GM19025 (cell line): Measurements from ENCODE around the gene JPH3.
"Not testable (repeated sequence)": the region's sequence is repeated elsewhere in the genome, so short reads cannot be mapped to it uniquely, and the experiment has no call there.

Experiments
- ATAC-seq: cut with Tn5 transposase; IDR thresholded peaks from one replicate; pipeline ENCODE4 v1.9.1; 2021; ENCODE audit warnings: mild to moderate bottlenecking, low read depth, moderate library complexity; ENCODE audit not compliant: unreplicated experiment

Gene JPH3

DNA sequence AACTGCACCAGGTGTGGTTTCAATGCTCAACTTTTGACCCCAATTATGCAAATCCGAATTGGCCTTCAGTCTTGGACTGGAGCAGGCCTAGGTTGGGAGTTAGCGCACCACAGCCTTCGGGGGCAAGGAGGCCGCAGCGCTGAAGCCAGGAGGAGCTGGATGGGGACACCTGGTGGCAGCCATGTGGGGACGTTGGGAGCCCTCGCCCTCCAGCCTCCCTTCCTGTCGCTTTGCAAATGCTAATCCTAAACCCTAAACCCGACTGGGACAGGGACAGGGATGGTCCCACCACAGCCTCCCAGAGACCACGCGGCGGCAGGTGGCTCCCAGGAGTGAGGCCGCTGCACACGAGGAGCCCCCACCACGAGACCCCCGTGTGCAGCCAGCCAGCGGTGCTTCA lies 104.8 kb downstream of the JPH3 start:
- no peak for ATAC-seq

DNA sequence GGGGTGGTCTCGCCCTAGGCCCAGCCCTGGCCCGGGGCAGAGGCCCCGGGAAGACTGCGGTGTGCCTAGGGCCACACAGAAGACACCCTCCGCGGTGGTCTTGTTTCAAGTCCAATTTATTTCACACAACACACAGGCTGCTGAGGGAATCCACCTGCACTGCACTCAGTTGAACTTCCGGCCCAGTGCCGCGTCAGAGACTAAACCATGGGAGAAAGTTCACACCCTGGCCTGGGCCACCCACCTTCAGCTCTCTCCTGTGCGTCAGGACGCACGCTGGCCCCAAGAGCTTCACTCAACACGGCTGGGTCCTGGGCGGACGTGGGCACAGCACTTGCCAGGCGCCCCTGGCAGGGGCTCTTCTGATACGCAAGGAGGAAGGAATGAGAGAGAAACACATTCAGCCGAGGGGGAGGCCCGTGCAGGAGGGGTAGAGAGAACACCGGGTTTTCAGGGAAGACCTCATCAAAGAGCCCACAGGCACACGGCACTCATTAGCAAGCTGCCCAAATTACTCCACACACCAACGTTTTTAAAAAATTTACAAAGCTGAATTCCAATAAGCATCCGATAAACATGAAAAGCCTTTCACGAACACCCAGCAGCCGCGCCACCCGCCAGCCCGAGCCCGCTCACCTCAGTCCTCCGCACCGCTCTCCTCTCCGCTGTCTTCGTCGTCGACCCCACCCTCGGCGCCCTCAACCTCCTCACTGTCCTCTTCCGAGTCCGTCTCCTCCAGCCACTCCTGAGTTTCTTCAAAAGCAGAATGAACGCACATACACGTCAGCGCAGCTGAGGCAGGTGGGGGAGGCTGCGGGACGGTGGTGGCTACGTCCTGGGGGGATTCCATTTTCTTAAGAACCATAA lies 105.6 kb downstream of the JPH3 start:
- no peak for ATAC-seq

DNA sequence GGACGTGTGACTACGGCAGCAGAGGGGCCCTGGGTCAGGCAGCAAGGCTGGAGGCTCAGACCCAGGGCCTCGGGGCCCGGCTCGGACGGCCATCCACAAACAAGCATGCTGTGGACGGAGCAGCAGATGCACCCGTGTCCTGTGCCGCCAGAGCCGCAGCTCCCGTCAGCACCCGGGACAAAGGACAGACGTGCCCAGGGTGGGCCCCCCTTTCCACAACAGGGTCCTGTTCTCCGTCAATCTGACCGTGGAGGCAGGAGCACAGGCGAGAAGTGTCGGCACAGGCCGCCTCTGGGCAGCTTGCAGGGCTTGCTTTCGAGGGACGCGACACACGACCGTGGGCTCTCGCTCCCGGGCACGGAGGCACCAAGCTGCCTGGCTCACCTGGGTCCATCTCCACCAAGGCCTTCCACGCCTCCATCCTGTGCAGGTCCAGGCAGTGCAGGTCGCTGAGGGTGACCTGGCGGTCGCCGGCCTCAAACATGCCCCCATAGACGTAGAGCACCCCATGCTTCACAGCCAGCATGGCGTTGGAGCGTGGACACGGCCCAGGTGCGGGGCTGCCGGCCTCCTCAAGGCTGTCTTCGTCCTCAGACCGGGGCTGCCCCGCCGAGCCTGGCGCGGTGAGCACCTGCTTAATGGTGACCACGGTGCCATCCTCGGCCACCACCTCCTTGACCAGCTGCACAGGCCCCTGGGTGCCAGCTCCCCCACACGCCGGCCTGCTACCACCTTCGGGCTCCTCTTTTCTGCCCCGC lies 106.8 kb downstream of the JPH3 start:
- no peak for ATAC-seq

DNA sequence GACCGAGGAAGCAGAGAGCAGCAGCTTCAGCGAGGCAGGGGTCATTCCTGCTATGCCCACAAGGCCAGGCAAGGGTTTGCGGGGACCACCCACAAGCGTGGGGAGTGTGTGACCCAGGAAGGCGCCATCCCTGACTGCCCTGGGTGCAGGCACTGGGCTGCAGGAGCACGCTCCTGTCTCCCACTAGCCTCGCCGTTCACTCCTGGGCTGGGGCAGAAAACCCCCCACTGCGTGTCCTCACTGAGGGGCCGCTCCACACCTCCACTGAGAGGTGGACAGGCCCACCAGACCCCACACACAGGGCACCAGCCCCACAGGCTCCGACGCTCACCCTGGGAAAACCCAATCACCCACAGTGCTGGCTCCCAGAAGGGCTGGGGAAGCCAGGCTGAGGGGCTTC lies 107.4 kb downstream of the JPH3 start:
- no peak for ATAC-seq

DNA sequence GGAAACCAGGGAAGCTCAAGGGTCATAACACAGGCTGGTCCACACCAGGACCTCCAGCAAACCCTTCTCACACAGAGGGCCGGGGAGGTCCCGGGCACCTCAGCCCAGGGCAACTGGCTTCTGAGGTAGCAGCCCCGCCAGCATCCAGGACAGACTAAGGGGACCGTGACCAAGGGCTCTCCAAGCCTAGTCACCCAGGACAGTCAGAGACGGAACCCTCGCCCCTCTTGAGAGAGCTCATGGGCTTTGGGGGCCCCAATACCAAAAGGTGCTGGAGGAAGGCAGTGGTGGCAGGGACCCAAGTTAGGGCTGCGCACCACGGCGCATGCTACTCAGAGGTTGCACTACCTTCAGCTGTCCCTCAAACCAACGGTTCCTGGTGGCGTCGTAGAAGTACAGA lies 108.6 kb downstream of the JPH3 start:
- ATAC-seq, result no peak

DNA sequence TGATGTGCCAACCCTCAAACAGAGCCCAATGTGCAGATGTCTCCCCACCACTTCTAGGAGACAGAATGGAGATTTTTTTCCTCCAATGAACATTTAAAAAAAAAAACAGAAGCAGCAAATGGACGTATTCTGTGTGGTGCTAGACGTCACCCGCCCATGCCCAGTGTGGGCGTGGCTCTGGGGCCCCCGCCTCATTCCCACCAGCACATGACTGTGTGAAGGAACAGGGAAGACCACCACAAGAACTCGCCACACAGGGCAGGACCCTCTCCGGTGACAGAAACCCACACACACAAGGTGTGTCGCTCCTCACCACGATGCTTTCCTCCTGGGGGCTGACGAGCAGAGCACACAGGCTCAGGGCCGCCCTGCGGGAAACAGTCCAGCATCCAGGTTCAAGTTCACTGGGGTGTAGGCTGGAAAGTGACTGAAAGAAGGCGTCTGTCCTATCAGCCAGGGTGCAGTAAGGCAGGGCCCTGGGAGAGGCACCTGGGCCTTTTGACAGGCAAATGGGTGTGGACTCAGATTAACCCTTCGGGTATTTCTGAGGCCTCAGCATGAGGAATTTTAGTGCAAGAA lies 110.0 kb downstream of the JPH3 start:
- ATAC-seq, result no peak

DNA sequence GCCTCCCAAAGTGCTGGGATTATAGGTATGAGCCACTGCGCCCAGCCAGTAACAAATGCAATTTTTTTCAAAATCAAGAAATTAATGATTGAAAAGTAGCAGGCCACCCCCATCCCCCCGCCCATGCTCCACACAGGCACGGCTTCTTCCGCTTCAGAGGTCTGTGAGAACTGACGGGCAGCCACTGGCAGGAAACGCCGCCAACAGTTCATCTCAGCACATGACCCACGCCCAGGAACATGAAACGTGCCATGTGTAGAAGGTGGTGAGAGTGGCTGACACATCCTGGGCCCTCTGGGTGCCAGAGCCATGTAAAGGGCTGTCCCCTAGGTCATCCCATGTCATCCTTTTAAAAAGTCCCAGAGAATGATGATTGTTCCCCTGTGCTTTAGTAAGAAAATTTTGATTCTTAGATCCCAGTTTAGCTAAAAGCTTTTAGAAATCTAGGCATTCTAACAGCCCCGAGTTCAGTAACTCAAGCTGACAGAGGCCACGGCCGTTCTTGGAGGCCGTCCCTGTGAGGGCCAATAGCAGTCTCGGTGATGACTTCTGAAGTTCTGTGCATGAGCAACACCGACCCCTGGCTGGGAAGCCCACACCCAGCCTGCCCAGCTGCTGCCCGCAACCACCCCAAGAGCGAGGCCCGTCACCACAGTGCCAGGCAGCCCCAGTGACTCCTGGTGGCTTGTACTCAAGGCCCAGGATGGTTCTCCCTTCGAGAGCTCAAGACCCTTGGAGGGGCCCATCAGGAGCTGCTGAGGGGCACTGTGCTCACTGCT lies 111.3 kb downstream of the JPH3 start:
- ATAC-seq, result no peak

DNA sequence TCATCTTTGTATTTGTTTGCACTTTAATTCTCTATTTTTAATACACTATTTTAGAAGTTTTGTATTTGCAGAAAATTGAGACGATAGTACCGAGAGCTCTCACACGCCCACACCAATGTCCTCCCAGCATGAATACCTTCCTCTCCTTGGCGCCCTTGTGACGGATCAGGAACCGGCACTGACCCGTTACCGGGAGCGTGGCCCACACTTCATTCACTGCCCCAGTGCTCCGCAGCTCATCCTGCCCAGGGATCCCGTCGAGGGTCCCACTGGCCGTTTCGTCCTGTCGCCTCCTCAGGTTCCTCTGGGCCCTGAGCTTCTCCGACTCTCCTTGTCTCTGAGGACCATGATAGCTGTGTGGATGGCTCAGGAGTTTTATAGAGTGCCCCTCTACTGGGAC lies 112.9 kb downstream of the JPH3 start:
- no peak for ATAC-seq

DNA sequence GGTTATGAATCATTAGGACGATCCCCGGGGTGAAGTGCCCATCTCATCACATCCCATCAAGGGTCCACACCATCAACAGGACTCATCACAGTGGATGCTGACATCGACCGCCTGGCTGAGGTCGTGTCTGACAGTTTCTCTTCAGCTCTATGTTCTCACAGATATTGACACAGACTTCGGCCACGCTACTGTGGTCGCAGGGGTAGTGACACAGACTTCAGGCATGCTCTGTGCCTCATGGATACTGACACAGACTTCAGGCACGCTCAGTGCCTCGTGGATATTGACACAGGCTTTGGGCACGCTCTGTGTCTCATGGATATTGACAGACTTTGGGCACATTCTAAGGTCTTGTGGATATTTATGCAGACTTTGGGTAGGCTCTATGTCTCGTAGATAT lies 113.3 kb downstream of the JPH3 start:
- ATAC-seq, result no peak

DNA sequence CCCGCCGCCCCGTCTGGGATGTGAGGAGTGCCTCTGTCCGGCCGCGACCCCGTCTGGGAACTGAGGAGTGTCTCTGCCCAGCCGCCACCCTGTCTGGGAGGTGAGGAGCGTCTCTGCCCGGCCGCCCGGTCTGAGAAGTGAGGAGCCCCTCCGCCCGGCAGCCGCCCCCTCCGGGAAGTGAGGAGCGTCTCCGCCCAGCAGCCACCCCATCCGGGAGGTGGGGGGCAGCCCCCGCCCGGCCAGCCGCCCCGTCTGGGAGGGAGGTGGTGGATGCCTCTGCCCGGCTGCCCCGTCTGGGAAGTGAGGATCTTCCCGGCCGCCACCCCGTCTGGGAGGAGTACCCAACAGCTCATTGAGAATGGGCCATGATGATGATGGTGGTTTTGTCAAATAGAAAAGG lies 116.5 kb downstream of the JPH3 start:
- not testable (repeated sequence) for ATAC-seq

DNA sequence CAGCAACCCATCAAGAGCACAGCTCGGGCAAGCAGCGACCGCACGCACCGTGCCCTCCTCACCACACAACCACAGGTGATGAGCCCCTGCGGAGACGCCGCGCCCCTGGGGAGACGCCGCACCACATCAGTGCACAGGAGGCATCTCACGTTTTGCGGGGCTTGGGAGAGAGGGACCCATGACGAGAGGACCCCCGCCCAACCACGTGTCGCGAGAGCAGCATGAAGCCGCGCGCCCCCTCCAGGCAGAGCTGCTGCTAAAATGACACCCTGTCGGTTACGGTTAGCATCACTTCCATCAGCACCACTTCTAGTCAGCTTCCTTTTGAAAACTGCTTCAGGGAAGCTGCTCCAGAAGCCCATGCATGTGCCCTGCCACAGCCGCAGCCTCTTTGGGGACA lies 118.1 kb downstream of the JPH3 start:
- no peak for ATAC-seq

DNA sequence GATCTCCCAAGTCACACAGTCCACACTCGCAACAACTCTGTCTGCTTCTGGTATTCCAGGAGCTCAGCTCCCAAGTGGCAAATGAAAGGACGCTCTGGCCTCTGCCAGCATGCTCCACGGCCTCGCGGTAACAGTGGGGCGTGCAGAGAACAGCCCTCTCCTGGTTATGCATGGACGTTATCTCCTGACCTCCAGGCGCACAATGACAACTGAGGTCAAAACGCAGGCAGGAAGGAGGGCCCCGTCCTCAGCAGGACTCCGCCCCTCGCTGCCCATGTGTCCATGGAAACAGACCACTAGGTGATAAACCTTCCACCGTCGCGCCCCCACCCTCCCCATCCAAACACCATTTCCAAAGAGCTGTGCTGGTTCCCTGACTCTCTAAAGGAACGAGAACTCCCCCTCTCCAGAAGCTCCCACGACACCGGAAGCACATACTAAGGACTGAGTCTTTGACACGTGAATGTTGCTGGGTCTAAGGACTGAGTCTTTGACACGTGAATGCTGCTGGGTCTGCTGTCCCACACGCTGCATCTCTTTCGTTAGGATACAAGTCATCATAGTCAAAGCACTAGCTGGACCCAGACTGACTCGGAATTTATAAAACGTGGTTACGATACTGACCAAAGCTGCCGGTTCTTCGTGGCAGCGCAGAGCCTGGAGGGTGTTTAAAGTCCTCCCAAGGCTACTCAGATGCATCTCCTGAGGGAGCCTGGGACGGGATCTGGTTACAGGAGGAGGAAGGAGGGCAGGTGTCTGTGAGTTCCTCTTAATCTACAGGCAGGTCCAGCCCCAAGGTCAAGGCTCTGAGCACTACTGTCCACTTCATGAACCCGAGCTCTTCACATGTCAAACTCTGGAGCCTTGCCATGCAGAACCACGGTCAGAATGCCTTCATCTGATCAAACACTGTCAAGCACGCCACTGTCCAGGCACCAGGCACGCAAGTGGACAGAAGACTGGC lies 119.6 kb downstream of the JPH3 start:
- no peak for ATAC-seq

DNA sequence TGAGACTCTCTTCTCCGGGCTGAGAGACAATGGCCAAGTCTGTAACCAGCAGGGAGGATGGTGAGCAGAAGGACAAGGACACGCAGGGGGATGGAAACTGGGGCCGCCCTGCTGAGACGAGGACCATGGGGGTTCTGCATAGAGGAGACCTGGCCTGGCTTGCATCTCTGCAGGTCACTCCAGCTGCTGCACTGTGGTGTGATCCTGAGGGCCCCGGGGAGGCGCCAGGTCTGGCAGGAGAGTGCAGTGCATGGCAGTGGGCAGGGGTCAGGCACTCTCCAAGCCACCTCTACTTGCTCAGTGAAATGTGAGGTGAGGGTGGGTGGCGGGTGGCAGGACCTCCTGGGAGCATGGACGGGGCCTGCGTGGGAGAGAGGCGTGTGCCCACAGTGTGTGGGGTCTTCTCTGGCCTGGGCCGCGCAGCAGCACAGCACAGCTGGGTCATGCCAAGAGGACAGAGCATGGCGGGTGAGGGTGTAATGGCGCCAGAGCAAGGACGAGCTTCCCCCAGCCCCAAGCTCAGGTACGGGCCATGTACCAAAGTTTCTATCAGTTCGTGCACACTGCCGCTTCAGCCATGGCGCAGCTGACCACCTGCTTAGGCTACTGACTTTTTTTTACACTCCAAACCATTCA lies 120.4 kb downstream of the JPH3 start:
- no peak for ATAC-seq

DNA sequence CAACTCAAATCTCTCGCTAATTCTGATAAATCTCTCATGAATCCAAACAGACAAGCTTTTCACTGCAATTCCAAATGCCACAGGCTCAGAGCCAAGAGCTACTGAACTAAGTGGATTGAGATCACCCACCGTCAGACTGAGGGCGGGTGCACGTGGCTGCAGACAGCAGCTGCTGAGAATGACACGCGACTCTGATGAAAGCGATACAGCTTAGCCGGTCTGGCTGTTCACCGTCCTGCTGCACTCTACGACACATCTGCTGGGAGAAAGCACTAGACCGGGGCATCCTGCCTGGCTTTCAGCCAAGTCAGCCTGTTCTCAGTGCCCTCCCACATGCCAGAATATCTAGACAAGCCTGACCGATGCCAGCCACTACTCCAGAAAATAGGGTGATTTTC lies 120.9 kb downstream of the JPH3 start:
- no peak for ATAC-seq

DNA sequence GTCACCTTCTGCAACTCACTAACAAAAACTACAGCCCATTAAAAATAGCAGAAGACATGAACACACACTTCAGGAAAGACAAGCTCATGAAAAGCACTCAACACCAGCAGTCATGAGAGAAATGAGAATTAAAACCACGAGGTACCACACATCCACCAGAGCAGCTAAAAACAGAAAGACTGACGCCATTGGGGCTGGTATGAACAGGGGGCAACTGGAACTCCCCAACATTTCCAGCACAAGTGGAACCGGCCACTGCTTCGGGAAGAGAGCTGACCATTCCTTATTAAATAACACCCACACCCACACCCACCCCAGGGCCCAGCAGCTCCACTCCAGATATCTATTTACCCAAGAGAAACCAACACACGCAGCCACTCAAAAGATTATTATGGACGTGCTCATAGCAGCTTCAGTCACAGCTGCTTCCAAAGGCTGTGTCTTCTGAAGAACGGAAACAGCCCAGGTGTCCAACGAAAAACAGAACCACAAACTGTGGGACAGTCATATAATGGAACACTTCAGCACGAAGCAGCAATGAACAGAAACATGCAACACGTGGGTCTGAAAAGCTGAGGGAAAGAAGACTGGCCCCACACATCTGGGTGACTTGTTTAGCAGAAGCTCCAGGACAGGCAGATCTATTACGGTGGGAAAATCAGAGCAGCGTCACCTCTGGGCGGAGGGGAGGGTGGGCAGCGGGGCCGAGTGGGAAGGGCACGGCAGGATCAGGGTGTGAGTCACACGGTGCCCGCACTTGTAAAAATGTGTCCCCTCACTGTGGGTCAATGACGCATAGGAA lies 122.4 kb downstream of the JPH3 start:
- no peak for ATAC-seq

DNA sequence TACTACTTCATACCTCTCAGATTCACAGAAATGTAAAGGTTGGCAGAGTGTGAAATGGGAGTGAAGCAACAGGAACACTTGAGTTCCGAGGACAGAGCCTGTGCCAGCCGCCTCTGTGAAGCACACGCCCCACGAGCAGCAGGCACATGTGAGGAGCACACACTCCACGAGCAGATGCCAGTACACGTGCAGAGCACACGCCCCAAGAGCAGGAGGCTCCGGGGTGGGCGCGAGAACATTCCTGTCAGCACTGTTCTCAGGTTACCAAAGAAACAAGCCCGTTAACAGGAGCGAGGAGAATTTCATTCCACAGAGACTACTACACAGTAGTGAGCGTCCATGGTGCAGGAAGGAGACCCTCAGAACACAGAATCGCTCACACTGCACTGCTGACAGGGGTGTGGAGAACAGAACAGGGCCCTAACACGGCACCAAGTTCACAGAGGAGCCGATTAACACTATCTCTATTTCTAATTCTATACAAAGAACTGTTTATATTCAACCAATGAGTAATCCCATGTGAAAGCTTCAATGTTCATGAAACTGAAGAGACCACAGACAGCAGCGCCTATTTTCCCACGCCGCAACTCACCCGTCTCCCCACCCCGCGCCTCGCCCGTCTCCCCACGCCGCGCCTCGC lies 123.4 kb downstream of the JPH3 start:
- no peak for ATAC-seq

DNA sequence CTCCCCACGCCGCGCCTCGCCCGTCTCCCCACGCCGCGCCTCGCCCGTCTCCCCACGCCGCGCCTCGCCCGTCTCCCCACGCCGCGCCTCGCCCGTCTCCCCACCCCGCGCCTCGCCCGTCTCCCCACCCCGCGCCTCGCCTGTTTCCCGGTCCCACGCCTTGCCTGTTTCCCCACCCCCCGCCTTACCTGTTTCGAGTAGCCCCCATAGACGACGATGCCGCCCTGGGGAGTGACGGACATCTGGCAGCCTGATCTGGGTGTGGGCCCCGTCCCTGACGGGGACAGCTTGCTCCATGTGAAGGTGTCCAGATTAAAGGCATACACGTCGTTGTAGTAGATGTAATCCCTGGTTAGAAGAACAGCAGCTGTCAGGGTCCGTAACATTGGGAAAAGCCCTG lies 124.3 kb downstream of the JPH3 start:
- ATAC-seq, result not testable (repeated sequence)

DNA sequence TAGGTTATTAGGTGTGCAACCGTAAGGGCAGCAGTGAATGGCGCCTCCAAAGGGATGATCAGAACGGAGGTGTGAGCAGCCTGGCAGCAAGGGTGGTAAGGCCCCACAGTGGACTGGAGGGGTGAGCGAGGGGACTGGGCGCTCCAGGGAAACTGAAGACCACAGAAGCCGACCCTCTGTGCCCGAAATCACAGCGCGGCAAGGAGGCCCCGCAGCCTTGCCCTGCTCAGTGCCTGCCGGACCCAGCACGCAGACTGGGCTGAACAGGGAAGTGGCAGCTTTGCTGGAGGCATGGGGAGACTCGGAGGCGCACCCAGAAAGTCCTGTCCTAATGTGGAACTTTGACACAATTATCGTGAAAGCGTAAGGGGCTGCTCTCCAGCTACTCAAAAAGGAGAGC lies 125.0 kb downstream of the JPH3 start:
- ATAC-seq, result no peak
